ENCODE measurements around the gene ANKS1B. TPM values are rescaled to one million over a fixed set of nuclear protein-coding genes. Genes with fewer than 3 reads are reported as not detected.

Gene ANKS1B
- total and polyA plus RNA-seq, 2 experiments from 2014 or later = 1.8 to 1.9 TPM

DNA sequence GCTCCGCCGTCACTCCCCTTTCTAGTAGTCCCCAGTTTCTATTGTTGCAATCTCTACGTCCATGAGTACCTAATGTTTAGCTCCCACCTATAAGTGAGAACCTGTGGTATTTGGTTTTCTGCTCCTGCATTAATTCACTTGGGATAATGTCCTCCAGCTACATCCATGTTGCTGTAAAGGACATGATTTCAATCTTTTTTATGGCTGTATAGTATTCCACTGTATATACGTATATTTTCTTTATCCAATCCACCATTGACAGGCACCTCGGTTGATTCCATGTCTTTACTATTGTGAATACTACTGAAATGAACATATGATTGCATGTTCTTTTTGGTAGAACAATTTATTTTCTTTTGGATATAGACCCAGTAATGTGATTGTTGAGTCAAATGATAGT, 114.7 kb downstream of the ANKS1B start:
- TF ChIP-seq, protein P1, sequence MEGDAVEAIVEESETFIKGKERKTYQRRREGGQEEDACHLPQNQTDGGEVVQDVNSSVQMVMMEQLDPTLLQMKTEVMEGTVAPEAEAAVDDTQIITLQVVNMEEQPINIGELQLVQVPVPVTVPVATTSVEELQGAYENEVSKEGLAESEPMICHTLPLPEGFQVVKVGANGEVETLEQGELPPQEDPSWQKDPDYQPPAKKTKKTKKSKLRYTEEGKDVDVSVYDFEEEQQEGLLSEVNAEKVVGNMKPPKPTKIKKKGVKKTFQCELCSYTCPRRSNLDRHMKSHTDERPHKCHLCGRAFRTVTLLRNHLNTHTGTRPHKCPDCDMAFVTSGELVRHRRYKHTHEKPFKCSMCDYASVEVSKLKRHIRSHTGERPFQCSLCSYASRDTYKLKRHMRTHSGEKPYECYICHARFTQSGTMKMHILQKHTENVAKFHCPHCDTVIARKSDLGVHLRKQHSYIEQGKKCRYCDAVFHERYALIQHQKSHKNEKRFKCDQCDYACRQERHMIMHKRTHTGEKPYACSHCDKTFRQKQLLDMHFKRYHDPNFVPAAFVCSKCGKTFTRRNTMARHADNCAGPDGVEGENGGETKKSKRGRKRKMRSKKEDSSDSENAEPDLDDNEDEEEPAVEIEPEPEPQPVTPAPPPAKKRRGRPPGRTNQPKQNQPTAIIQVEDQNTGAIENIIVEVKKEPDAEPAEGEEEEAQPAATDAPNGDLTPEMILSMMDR (IDR thresholded peaks at IDR 0.05; ENCODE audit: low read depth, low read length) = no peak
- Histone ChIP-seq H3K27me3 (no peaks in the 10 kb centered on the region), H3K27ac (no peak overlapping the region), H3K9me3 (ENCODE audit: low read depth) (no peaks in the 10 kb centered on the region), H3K4me3 (no peak overlapping the region), H3K4me1 (ENCODE audit: low read depth) (no peaks in the 10 kb centered on the region), H3K36me3 (no peaks in the 10 kb centered on the region)
- no peak for DNase-seq (ENCODE audit: low read depth in 1 of 2, low spot score in 1 of 2)

DNA sequence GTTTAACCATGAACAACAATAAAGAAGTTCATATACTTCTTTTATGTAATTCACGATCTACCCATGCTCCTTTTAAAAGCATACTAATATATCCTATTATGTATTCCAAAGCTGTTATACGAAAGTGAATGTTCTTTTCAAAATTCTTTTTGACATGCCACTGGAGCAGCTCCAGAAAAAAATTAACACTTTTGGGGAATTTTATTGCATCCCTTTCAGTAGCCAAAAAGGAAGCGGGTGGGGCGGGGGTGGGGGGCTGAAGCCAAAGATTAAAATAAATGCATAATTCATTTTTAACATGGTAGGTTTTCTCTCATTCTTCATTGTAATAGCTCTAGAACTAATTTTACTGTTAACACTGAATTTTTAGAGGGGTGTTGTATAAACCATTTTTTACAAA, 123.0 kb downstream of the ANKS1B start:
- no peak overlapping the region for H3K27ac ChIP-seq
- H3K4me3 ChIP-seq = no peak overlapping the region
- TF ChIP-seq, protein P1 (IDR thresholded peaks at IDR 0.05; ENCODE audit: low read depth, low read length) = no peak
- H3K36me3 ChIP-seq = no peaks in the 10 kb centered on the region
- no peaks in the 10 kb centered on the region for H3K9me3 ChIP-seq (ENCODE audit: low read depth)
- no peaks in the 10 kb centered on the region for H3K4me1 ChIP-seq (ENCODE audit: low read depth)
- no peak for DNase-seq (ENCODE audit: low read depth in 1 of 2, low spot score in 1 of 2)
- no peaks in the 10 kb centered on the region for H3K27me3 ChIP-seq

DNA sequence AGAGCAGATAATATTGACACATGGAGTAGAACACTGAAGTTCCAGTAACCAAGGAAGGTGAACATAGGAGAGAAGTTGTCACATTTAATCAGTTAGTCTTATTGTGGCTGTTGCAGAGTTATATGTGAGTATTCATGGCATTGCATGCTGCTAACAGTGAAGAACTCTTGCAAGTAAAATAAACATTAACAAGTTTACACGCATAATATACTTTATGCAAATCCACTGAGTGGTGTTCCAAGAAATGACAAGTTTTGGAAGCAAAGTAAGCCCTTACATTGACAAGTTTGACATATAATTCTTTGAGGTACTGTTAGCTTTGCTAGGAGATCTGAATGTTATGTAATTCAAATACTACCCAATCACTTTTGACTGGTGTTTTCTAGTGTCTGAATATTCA, 125.6 kb downstream of the ANKS1B start:
- no peak for DNase-seq (ENCODE audit: low read depth in 1 of 2, low spot score in 1 of 2)
- H3K4me1 ChIP-seq (ENCODE audit: low read depth) = no peaks in the 10 kb centered on the region
- no peaks in the 10 kb centered on the region for H3K27me3 ChIP-seq
- H3K4me3 ChIP-seq = no peak overlapping the region
- H3K27ac ChIP-seq = no peak overlapping the region
- H3K36me3 ChIP-seq = no peaks in the 10 kb centered on the region
- TF ChIP-seq, protein P1 (IDR thresholded peaks at IDR 0.05; ENCODE audit: low read depth, low read length) = no peak
- H3K9me3 ChIP-seq (ENCODE audit: low read depth) = no peaks in the 10 kb centered on the region

DNA sequence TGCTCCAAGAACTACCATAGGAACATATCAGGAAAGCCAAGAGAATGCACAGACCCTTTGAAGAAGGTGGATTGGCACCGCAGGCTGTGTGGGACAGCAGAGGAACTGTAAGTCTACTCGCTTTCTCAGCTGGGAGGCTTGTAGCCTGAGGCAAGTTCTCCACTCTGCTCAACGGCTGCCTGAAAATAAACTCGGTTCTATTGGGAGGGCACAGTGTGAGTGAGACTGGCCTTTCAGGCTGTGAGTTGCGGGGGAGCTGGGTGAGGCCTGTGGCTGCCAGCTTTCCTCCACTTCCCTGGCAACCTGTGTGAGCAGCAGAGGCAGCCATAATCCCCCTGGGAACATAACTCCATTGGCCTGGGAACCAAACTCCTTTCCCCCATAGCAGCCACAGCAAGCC, 132.1 kb downstream of the ANKS1B start:
- H3K4me3 ChIP-seq = no peak overlapping the region
- H3K27me3 ChIP-seq = no peaks in the 10 kb centered on the region
- H3K9me3 ChIP-seq (ENCODE audit: low read depth) = peaks cover 2% of the 10 kb centered on the region
- TF ChIP-seq, protein P1 (IDR thresholded peaks at IDR 0.05; ENCODE audit: low read depth, low read length) = no peak
- no peaks in the 10 kb centered on the region for H3K36me3 ChIP-seq
- no peak overlapping the region for H3K27ac ChIP-seq
- DNase-seq (ENCODE audit: low read depth in 1 of 2, low spot score in 1 of 2) = no peak
- no peaks in the 10 kb centered on the region for H3K4me1 ChIP-seq (ENCODE audit: low read depth)

DNA sequence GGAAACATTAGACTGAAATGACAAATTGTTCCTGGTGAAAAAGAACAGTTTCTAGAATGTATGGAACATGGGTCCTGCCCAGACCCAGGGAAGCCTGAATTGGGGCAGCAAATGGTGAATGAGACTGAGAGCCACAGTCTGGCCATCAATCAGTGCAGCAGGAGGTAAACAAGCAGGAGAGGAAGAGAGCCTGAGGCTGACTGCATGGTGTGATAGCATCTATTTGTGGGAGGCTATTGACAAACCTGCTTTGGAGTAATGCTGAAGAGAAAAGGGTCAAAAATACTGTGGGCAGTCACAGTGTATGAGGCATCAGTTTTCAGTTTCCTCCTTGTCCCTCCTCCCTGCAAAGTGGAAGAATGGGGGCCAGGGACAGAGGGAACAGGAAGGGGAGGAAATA, 136.8 kb downstream of the ANKS1B start:
- H3K36me3 ChIP-seq = no peaks in the 10 kb centered on the region
- no peak overlapping the region for H3K4me3 ChIP-seq
- peaks cover 2% of the 10 kb centered on the region for H3K9me3 ChIP-seq (ENCODE audit: low read depth)
- H3K27me3 ChIP-seq = no peaks in the 10 kb centered on the region
- TF ChIP-seq, protein P1 (IDR thresholded peaks at IDR 0.05; ENCODE audit: low read depth, low read length) = no peak
- DNase-seq (ENCODE audit: low read depth in 1 of 2, low spot score in 1 of 2) = no peak
- no peaks in the 10 kb centered on the region for H3K4me1 ChIP-seq (ENCODE audit: low read depth)
- no peak overlapping the region for H3K27ac ChIP-seq

DNA sequence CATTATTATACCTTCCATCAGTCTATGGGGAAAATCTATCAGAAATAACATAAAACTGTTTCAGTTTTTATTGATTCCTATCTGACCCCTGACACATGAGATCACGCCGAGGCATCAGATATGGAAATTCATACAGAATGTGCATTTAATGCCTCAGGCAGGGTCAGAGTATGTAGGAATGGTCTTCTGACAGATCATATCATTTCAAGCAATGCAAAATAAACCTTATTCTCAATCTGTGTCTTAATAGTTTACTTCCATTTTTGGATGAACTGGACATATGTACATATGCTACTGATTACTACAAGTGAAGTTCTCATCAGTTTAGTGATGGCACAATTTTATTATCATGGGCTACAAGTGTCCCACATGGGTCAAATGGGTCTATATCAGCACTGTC, 150.0 kb downstream of the ANKS1B start:
- TF ChIP-seq, protein P1 (IDR thresholded peaks at IDR 0.05; ENCODE audit: low read depth, low read length) = no peak
- Histone ChIP-seq H3K4me1 (ENCODE audit: low read depth) (no peaks in the 10 kb centered on the region), H3K36me3 (no peaks in the 10 kb centered on the region), H3K27ac (no peak overlapping the region), H3K27me3 (no peaks in the 10 kb centered on the region), H3K4me3 (no peak overlapping the region), H3K9me3 (ENCODE audit: low read depth) (no peaks in the 10 kb centered on the region)
- no peak for DNase-seq (ENCODE audit: low read depth in 1 of 2, low spot score in 1 of 2)
